A172 (cell line): ENCODE data around the gene SCAPER. TPM values are rescaled to one million over a fixed set of nuclear protein-coding genes. Genes with fewer than 3 reads are reported as not detected.
"Not testable (repeated sequence)": the region's sequence is repeated elsewhere in the genome, so short reads cannot be mapped to it uniquely, and the experiment has no call there.

ENCODE experiments used
- DNase-seq: peaks from one replicate; pipeline ENCODE4 v3.0.0-alpha.2; 2015; ENCODE audit warnings: low spot score
- total RNA-seq: library from RNA; depleted of rRNA; stranded (reverse); fragments of >200 nt; shearing (Covaris generic); gene quantifications from 2 replicates; pipeline ENCODE4 v1.2.3, GENCODE V29; 2014

SCAPER gene
- total RNA-seq, 1 experiment from 2014 or later, result 22.7 TPM

DNA sequence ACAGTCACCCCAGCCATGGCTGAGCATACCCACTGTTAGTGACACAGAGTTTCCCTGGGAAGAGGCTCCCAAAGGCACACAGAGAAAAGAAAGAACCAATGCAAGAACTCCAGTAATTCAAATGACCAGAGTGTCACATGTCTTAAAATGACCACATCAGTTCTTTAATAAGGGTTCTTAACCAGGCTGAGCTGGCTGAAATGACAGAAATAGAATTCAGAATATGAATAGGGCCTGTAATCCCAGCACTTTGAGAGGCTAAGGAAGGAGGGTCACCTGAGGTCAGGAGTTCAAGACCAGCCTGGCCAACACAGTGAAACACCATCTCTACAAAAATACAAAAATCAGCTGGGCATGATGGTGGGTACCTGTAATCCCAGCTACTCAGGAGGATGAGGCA, 54.8 kb downstream of the SCAPER start:
- DNase-seq, result not testable (repeated sequence)

DNA sequence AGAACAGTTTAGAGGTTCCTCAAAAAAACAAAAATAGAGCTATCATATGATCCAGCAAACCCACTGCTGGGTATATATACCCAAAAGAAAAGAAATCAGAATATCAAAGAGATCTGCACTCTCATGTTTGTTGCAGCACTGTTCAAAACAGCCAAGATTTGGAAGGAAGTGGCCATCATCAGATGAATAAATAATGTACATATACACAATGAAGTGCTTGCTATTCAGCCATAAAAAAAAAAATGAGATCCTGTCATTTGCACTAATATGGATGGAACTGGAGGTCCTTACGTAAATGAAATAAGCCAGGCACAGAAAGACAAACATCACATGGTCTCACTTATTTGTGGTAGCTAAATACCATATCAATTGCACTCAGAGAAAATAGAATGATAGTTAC, 58.4 kb downstream of the SCAPER start:
- no peak for DNase-seq

GRCh38 chr15:76844096-76844495, 61.0 kb downstream of the SCAPER start:
- DNase-seq, result no peak

- DNase-seq, result no peak
Measured at GRCh38 chr15:76843269-76843668, 61.9 kb downstream of the SCAPER start.

DNA sequence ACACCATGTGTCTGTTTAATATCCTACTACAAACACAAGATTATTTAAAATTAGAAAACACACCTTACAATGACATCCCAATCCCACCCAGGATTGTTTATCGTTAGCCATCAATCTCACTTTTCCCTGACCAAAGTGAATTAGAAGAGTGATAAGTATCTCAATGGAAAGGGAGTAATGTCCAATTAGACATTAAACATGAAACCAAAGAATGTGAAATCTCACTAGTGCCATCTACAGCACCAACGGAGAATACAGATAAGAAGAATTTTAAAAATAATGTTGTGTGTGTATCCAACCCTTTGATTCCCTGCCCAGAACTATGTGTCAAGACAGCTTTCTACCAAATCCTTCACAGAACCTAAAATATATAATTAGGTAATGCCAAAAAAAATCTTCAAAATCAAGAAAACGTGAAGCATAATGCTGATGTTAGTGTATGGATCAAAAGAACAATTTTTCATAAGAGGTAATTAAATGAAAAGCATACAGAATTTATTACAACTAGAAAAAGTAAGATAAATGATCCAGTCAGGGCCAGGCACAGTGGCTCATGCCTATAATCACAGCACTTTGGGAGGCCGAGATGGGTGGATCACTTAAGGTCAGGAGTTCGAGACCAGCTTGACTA, 64.2 kb downstream of the SCAPER start:
- DNase-seq, result peak; percentile 32

GRCh38 chr15:76839173-76839572, 66.0 kb downstream of the SCAPER start:
- DNase-seq, result no peak

- DNase-seq, result no peak
Measured at GRCh38 chr15:76837474-76837873, 67.7 kb downstream of the SCAPER start.

DNA sequence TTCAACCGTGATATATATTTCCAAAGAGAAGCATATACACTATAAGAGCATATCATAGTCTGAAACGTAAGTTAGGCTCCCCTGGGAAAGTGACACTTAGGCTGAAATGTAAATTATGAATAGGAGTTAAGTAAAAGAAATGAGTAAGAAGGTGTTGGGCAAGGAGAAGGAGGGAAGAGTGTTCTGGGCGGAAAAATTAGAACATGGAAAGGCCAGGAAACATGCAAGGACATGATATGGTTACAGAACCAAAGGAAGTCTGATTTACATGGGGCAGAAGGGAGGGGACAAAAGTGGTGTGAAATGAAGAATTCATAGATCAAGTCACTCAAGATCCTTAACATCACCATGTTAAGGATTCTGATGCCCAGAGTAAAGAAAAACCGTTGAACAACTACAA, 75.2 kb downstream of the SCAPER start:
- no peak for DNase-seq

DNA sequence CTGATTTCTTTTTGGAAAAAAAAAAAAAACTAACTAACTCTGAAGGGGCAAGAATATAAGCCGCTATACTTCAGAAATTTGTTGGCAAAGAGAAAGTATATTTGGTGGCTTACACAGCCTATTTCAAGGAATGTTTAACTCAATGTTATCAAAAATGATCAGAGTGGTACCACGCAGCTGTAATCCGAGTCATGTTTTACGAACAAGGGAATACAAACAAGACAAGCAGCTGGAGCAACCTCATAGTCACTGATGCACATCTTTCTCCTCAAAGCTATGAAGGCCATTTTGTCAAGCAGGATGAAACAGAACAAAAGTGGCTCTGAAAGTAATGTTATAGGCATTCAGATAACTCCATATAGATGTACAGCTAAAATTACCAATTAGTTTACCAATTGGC, 81.2 kb downstream of the SCAPER start:
- DNase-seq, result no peak

DNA sequence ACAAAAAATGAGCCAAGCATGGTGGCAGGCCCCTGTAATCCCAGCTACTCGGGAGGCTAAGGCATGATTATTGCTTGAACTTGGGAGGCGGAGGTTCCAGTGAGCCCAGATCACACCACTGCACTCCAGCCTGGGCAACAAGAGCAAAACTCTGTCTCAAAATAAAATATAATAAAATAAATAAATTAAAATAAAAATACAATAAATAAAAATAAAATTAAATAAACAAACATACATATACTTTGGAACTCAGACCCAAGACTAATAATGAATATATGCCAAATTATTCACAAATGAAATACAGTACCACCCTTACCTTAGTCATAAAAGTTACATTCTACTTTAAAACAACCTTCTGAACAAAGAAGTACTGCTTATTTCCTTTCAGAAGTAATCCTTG, 81.8 kb downstream of the SCAPER start:
- DNase-seq, result no peak

GRCh38 chr15:76818926-76819325, 86.2 kb downstream of the SCAPER start:
- not testable (repeated sequence) for DNase-seq

DNA sequence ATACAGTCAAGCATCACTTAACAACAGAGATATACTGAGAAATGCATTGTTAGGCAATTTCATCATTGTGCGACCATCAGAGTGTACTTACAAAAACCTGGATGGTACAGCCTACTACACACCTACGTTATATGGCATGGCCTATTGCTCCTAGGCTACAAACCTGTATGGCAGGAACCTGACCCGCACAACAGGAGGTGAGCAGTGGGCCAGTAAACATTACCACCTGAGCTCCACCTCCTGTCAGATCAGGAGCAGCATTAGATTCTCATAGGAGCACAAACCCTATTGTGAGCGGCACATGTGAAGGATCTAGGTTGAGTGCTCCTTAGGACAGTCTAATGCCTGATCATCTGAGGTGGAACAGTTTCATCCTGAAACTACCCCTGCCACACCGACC, 89.7 kb downstream of the SCAPER start:
- DNase-seq, result no peak

DNA sequence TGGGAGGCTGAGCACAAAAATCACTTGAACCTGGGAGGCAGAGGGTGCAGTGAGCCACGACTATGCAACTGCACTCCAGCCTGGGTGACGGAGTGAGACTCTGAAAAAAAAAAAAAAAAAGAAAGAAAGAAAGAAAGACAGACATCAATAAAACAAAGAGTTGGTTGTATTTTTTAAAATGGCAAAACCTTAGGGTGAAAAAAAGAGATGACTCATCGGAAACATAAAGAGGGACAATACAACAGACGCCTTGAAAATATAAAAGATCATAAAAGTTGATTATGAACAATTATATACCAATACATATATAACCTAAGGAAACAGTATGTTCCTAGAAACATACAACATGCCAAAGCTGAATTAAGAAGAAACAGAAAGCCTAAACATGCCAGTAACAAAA, 92.8 kb downstream of the SCAPER start:
- DNase-seq, result no peak

- no peak for DNase-seq
Measured at GRCh38 chr15:76809412-76810103, 95.6 kb downstream of the SCAPER start.

DNA sequence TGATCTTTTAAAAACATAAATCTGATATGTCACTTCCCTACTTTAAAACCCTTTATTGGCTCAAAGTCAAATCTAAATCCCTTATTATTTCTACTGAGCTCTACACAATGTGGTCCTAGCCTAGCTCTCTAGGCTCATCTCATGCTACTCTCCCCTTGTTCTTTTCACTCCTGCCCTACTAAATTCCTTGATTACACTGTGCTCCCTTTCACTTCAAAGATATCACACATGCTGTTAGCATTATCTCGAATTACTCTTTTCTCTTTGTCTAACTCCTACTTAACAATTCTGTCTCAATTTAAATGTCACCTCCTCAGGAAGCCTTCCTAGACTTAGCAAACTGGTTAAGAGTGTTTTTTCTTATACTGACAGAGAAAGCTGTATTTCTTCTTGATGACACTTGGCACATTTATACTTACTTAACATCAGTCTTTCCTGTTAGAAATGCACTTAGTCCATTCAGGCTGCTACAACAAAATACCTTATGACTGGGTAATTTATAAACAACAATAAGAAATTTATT, 102.0 kb downstream of the SCAPER start:
- no peak for DNase-seq

- peak; percentile 8 for DNase-seq
Measured at GRCh38 chr15:76802411-76802810, 102.7 kb downstream of the SCAPER start.

GRCh38 chr15:76799760-76800159, 105.4 kb downstream of the SCAPER start:
- peak; percentile 9 for DNase-seq

DNA sequence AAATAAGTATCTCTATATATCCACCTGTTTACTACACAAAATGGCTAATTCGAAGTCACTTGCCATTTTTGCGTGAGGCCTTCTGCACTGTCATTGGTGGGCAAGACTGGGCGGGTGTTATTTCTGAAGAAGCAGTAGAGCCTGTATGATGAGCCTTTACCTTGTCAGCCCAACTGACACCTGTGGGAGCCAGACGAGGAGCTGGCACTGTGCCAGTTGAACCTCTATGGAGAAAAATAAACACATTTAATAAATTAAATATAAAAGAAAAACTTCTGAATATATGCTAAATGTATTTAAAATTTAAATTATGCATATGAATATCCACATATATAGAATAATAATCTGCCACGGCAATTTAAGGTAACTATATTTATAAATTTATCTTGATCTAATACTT, 109.9 kb downstream of the SCAPER start:
- DNase-seq, result no peak

- no peak for DNase-seq
Measured at GRCh38 chr15:76793162-76793561, 112.0 kb downstream of the SCAPER start.

GRCh38 chr15:76791511-76791910, 113.6 kb downstream of the SCAPER start:
- DNase-seq, result no peak

DNA sequence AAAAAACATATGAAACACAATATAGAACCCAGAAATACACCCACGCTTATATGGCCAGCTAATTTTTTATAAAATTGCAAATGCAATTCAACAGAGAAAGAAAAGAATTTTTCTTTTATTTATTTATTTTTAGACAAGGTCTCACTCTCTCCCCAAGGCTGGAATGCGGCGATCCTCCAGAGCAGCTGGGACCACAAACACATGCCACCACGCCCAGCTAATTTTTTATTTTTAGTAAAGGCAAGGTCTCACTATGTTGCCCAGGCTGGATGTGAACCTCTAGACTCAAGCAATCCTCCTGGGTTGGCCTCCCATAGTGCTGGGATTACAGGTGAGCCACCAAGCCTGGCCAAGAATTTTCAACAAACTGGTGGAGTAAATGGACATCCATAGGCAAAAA, 117.9 kb downstream of the SCAPER start:
- no peak for DNase-seq

- DNase-seq, result no peak
Measured at GRCh38 chr15:76776969-76777368, 128.2 kb downstream of the SCAPER start.

- DNase-seq, result no peak
Measured at GRCh38 chr15:76776480-76776879, 128.7 kb downstream of the SCAPER start.

DNA sequence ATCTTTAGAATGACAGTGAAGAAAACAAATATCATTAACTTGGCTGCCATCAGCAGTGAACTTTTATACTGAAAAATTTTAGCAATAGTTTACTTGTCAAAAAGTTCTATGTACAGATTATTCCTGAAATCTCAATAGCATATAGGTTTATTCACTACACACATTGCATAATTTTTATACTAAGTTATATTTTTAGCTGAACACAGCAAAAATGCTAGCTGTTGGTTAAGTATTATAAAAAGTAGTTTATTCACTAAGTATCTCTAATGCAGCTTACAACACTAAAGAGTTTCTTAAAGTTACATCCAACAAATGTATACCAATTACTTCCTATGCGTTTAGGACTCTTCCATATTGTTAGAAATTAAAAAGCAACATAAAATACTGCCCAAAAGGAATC, 131.9 kb downstream of the SCAPER start:
- DNase-seq, result no peak
